PFSK-1 (cell line): ENCODE results near the gene TUBB1.

ENCODE experiments used
- FOXP2 ChIP-seq: optimal IDR thresholded peaks from 2 replicates; pipeline ENCODE3; 2011; ENCODE audit warnings: borderline replicate concordance, control low read depth, inconsistent platforms; ENCODE audit not compliant: insufficient read depth; ENCODE audit errors: extremely low read length, extremely low read depth
- POLR2AphosphoS5 ChIP-seq: IDR thresholded peaks from 2 replicates; pipeline ENCODE4 v1.6.1; 2012; ENCODE audit warnings: low read depth, mild to moderate bottlenecking, control low read depth, low read length, moderate library complexity
- SIN3A ChIP-seq: IDR thresholded peaks from 2 replicates; pipeline ENCODE4 v1.6.1; 2012; ENCODE audit warnings: mild to moderate bottlenecking, low read length, moderate library complexity, borderline replicate concordance; ENCODE audit not compliant: insufficient read depth
- TAF1 ChIP-seq: IDR thresholded peaks from 2 replicates; pipeline ENCODE4 v1.6.1; 2012; ENCODE audit warnings: low read length, control low read depth, borderline replicate concordance; ENCODE audit not compliant: insufficient read depth
- TF ChIP-seq, protein P1 (sequence below), 2 experiments: IDR thresholded peaks; 2 replicates each; pipeline versions ENCODE4 v1.6.1 to v1.8.0; 2011 to 2012; ENCODE audit warnings: low read depth in 2 of 2, low read length in 2 of 2, control low read depth in 1 of 2, inconsistent platforms in 1 of 2, mild to moderate bottlenecking in 1 of 2, moderate library complexity in 1 of 2; ENCODE audit not compliant: insufficient read depth in 1 of 2

DNA sequence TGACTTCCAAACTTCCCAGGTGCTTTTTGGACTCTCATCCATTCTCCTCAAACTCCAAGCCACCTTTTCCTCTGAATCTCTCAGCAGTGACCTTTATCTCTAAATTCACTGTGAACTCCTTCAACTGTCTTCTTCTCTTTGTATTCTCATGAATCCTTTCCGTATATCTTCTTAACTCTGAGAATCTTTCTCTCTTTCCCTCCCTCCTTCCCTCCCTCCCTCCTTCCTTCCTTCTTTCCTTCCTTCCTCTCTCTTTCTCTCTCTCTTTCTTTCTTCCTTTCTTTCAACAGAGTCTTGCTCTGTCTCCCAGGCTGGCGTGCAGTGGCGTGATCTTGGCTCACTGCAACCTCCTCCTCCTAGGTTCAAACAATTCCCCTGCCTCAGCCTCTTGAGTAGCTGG lies 27.6 kb downstream of the TUBB1 start:
- TF ChIP-seq SIN3A = no peak
- TF ChIP-seq, protein P1, sequence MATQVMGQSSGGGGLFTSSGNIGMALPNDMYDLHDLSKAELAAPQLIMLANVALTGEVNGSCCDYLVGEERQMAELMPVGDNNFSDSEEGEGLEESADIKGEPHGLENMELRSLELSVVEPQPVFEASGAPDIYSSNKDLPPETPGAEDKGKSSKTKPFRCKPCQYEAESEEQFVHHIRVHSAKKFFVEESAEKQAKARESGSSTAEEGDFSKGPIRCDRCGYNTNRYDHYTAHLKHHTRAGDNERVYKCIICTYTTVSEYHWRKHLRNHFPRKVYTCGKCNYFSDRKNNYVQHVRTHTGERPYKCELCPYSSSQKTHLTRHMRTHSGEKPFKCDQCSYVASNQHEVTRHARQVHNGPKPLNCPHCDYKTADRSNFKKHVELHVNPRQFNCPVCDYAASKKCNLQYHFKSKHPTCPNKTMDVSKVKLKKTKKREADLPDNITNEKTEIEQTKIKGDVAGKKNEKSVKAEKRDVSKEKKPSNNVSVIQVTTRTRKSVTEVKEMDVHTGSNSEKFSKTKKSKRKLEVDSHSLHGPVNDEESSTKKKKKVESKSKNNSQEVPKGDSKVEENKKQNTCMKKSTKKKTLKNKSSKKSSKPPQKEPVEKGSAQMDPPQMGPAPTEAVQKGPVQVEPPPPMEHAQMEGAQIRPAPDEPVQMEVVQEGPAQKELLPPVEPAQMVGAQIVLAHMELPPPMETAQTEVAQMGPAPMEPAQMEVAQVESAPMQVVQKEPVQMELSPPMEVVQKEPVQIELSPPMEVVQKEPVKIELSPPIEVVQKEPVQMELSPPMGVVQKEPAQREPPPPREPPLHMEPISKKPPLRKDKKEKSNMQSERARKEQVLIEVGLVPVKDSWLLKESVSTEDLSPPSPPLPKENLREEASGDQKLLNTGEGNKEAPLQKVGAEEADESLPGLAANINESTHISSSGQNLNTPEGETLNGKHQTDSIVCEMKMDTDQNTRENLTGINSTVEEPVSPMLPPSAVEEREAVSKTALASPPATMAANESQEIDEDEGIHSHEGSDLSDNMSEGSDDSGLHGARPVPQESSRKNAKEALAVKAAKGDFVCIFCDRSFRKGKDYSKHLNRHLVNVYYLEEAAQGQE (IDR thresholded peaks at IDR 0.05; ENCODE audit: insufficient read depth in 1 of 2, low read depth in 2 of 2, low read length in 2 of 2) = no peak
- TF ChIP-seq POLR2AphosphoS5 = no peak
- TF ChIP-seq TAF1 = no peak
- no peak for TF ChIP-seq FOXP2
